CD4-positive, alpha-beta T cell treated with Interleukin-10 for 1 hour (primary cell): Measurements from ENCODE around the gene TNIK.

ENCODE experiments used
- DNase-seq: peaks from one replicate; pipeline ENCODE4 v3.0.0-alpha.2; 2020

TNIK gene

GRCh38 chr3:171116824-171117395, 343.3 kb downstream of the TNIK start:
- DNase-seq: no peak

DNA sequence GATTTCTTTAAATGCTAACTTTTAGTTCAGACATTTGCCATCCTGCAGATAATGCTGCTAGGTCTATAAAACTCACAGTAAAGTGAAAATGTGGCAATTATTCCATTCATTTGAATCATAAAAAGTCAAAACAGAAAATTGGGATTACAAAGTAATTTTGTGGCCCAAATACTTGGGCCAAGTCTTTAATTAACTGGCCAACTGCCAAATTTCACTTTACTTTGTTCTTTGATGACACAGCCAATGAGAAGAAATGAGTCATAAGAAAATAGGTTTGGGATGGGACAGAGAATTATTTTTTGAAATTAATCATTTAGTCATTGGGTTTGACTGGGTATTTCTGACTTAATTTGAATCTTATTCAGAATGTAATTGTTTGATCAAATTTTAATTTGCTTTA, 343.8 kb downstream of the TNIK start:
- DNase-seq: no peak

DNA sequence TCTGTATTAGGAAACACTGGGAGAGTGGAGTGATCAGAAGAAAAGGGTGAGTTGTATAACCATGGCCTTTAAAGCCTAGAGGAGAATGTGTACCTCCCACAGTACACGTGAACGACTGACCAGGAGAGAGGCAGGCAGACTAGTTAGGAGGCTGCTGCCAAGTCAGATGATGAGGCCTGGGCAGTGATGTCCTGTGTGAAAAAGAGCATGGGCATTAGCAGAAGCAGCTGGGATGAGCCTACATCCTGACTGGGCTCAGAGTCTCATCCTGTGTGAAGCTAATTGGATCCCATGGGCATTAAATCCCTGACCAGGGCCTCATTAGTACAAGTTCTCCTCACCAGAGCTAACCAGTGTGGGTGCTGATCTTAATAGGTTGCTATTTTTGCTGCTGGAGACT, 344.5 kb downstream of the TNIK start:
- DNase-seq: no peak

DNA sequence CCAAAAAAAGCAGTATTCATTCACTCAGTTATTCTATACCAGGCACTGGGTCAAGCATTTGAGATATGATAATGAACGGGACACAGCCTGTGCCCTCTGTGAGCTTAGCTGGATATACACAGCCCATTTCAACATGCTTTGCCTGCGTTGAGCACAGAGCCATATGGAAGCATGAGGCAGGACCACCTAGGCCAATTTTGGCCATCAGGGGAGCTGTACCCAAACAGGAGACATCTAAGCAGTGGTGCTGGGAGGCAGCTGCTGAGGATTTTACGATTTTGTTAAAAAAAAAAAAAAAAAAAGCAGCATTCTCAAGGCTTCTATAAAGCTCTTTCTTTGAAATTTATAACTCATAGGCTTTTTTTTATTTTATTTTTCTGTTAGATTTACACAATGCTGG, 346.5 kb downstream of the TNIK start:
- no peak for DNase-seq

GRCh38 chr3:171110715-171111114, 349.5 kb downstream of the TNIK start:
- DNase-seq: no peak

GRCh38 chr3:171108066-171108465, 352.1 kb downstream of the TNIK start:
- no peak for DNase-seq

- no peak for DNase-seq
Observed at GRCh38 chr3:171103185-171103584, 357.0 kb downstream of the TNIK start.

DNA sequence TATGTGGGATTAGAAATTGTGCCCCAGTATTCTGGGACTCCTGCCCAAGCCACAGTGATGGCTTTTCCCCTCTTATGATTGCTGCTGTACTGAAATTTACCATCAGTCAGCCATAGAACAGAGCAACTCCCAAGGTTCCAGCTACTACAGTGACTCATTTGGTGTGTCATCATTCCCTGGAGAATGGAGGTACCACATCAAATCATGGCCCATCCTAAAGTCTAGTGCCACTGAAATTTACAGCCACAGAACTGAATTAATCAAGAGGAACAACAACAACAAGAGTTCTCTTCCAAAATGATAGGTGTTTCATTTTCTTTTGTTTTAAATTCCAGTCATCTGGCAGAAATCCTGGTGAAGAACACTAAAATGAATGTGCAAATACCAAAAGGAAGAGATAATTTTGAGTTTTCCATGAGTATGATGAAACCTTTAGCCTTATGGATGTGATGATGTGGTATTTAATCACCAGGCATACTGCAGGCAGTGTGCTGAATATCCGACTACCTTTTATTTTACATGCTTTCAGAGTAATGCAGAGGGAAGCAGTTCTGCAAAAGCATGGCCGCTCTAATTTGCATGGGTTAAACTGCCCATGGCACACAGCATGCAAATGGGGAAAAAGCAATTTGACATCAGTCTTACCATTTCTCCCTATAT, 358.1 kb downstream of the TNIK start:
- no peak for DNase-seq

DNA sequence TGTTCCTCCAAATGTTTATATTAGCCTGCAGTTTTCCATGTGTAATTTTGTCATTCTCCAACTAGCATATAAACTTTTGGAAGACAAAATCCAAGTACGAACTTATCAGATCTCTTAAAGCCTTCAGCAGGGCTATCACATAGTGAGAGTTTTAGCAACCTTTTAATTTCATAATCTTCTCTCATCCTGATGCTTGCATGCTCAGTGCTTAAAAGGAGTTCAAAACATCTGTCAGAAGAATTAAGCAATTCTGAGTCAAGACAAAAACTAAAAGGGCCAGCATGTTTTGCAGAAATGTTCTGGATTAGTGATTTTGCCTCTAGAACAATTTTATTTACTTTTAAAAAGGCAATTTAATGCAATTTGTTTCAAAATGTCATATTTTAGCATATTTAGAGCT, 360.3 kb downstream of the TNIK start:
- DNase-seq: no peak

GRCh38 chr3:171095063-171095462, 365.1 kb downstream of the TNIK start:
- DNase-seq: no peak

GRCh38 chr3:171094411-171094810, 365.8 kb downstream of the TNIK start:
- DNase-seq: no peak

- DNase-seq: no peak
Observed at GRCh38 chr3:171093462-171093861, 366.7 kb downstream of the TNIK start.

DNA sequence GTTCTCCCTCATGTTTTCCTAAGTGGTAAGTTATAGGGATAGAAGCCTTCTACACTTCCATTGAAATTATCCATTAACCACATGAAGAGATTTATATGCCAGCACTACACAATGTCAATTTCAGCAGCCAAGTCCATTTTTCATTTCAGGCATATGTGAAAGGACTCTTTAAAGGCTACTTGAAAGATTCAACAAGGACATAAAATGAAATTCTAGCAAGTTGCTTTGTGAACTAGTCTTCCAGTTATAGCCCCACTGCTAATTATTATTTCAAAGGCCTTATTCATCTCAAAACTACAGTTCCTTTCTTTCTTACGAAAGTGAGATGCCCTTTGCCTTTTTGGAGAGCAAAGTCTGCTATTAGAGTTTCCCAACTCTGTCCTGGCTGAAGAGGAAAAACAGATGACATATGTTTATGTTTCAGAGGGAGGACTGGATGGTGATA, 367.7 kb downstream of the TNIK start:
- DNase-seq: no peak

DNA sequence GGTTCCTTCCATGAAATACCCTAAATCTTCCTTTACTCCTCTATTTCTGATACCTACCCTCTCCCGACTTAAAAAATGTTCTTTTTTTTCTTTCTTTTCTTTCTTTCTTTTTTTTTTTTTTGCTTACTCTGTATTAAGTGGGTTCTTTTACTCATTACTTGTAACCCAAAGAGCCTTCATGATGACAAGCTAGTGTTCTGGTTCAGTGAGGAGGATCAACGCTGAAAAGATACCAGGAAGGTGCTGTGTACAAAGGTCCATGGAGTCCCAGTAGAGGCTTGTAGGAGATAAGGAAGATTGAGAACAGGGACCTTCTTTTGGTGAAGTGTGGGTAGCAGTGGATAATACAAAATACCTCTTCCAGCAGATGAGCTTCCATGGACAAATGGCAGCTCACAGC, 369.9 kb downstream of the TNIK start:
- no peak for DNase-seq

GRCh38 chr3:171088964-171089754, 371.0 kb downstream of the TNIK start:
- no peak for DNase-seq

DNA sequence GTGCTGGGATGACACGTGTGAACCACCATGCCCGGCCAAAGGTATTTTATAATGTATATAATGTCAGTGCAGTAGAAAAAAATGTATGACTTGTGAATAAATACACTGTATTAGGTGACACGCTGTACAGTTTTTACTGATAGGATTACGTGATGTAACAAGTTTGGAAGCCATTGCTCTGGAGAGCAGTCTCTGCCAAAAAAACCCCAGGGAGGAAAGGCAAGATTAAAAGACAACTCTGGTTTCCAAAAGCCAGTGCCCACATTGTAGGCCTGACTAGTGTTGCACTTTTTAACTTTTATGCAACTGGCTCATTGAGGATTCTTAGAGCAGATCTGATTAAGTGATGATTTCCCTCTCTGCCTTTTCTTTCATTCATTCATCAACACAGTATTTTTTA, 371.7 kb downstream of the TNIK start:
- no peak for DNase-seq

DNA sequence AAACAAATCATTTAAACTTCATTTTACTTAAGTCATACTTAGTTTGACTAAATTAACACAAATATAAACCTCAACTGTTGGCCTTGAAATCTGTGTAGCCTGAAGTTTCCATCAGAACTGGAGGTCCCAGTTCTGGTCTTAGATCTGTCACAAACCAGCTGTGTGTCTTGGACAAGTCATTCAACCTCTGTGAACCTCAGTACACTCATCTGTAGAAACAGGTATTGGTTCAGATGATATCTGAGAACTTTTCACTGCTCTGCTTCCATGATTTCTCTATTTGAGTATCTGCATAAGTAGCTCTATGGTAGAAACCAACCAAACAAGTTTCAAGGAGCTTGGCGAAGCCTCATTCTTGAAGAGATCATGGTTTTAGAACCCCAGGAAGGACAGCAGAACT, 373.3 kb downstream of the TNIK start:
- no peak for DNase-seq

DNA sequence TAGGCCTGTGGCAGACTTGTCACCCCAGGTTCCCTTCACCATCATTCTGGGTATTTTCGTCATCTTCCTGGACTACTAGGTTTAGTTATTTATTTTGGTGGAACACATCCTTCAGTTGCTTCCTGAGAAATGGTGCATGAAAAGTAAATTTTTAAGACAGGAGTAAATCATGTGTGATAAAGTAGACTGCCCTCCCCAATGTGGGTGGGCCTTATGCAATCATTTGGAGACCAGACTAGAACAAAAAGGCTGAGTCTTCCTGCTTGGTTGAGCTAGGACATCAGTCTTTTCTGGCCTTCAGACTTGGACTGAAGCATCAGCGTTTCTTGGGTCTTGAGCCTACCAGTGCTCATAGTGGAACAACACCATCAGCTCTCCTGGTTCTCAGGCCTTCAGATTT, 382.9 kb downstream of the TNIK start:
- DNase-seq: no peak

GRCh38 chr3:171072432-171072831, 387.8 kb downstream of the TNIK start:
- no peak for DNase-seq

DNA sequence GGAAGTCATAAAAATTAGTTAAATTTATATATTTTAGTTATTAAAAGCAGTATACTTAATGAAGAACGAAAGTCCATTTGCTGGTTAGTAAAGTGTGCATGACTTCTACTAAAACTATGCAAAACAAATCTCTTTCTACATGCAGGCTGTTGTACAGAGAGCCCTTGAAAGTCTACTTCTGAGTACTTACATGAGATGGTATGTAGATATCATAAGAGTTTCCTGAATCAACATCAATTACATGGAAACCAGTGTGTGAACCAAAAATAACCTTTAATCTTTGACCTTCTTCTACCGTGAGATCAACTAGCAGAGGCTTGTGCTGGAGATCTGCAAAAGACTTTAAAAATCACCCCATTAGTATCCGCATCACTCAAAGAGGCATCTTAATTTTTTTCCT, 391.5 kb downstream of the TNIK start:
- DNase-seq: no peak

DNA sequence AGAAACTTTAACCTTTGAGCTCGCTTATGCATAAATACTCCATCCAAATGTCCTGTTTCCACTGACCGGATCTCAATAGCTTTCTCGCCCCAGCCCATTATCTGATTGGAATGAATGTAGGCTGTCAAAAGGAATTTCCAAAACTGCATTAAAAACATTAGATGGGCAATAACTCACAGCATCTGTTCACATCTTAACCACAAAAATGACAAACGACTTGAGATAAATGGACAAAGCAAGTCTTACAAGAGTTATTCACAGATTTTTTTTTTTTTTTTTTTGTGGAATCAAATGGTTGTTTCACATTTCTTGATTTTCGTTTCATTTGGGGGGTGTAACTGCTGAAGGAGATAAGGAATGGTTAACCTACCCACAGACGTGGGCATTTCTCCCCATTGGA, 394.0 kb downstream of the TNIK start:
- no peak for DNase-seq

GRCh38 chr3:171065732-171066131, 394.5 kb downstream of the TNIK start:
- no peak for DNase-seq

DNA sequence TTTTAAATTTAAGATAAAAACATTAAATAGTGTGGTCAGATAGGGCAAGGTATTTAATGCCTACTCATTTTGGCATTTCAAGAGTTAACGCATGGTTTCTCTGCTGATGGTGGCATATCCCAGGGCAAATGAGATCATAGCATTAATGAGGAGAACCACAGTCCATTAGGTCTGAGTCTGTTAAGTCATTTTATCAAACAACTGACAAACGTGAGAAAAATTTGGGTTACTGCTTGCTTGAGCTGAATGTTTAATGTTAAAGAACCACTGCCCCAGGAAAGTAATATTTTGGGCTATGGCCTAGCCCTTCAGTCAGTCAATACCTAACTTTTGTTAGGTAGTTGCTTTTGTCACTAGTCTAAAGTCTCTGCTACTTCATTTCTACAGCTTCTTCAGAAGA, 395.7 kb downstream of the TNIK start:
- DNase-seq: no peak

GRCh38 chr3:171061749-171062148, 398.5 kb downstream of the TNIK start:
- DNase-seq: no peak
